Transverse colon (tissue), 3 donors: Measurements from ENCODE around the gene CHST3.

Experiments used
- CTCF ChIP-seq, 5 experiments: fragments of 200-600 bp in 3 of 5; fragments of 450-650 bp in 2 of 5; sonication (generic) in 3 of 5; IDR thresholded peaks; 1 replicate in 2 of 5; 2 replicates in 3 of 5; pipeline ENCODE4 v1.5.1; 2016 to 2017; ENCODE audit warnings: antibody characterized with exemption in 5 of 5, inconsistent platforms in 3 of 5, mild to moderate bottlenecking in 2 of 5, moderate library complexity in 1 of 5
- POLR2A ChIP-seq: fragments of 450-650 bp; IDR thresholded peaks from one replicate; pipeline ENCODE4 v1.6.1; 2016; ENCODE audit warnings: antibody characterized with exemption, mild to moderate bottlenecking, moderate library complexity

GRCh38 chr10:71971769-71972555 is 7.8 kb downstream of the CHST3 start:
- TF ChIP-seq CTCF (IDR thresholded peaks at IDR 0.05) (no peak), POLR2A (no peak)
